Omental fat pad (tissue), 4 donors: ENCODE measurements around the gene TEC. TPM values are rescaled to one million over a fixed set of nuclear protein-coding genes. Genes with fewer than 3 reads are reported as not detected.

ENCODE experiments used
- ATAC-seq: fragments of 150-250 bp; one replicate; pipeline ENCODE4 v1.9.1; 2016; ENCODE audit warnings: mild to moderate bottlenecking, moderate library complexity; ENCODE audit not compliant: low FRiP score
- DNase-seq: peaks from one replicate; pipeline ENCODE4 v3.0.0-alpha.2; 2019; ENCODE audit warnings: low spot score
- CTCF ChIP-seq, 3 donors: fragments of 450-650 bp; IDR thresholded peaks; one replicate each; pipeline ENCODE4 v1.5.1; 2016 to 2017; ENCODE audit warnings: antibody characterized with exemption in 3 of 3, mild to moderate bottlenecking in 3 of 3, moderate library complexity in 2 of 3
- total RNA-seq, 4 donors: library from RNA; depleted of rRNA; stranded (reverse); fragments of >200 nt; gene quantifications; one replicate each; pipeline ENCODE4 v1.1.0, GENCODE V29; 2016

The TEC gene
- total RNA-seq, 4 donors from 2014 or later, result 2.6 to 4.8 (median 3.9) TPM

DNA sequence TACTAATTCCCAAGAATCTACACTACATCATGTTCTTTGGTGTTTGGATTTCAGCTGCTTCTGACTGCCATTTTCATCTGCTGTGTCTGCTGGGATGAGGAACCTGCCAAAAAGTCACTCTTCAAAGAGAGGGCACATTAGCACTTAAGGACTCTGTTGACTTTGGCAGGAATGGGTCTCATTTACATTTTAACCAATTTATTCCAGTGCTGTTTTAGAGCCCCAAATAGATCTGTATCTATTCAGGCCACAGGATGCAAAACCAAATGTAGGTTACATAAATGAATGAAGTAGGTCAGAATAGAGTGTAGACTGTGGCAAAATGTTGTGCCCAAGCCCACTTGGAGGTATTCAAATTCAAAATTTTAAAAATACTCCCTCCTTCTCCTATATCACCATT, 150.0 kb downstream of the TEC start:
- ATAC-seq (no peak), DNase-seq (no peak)

DNA sequence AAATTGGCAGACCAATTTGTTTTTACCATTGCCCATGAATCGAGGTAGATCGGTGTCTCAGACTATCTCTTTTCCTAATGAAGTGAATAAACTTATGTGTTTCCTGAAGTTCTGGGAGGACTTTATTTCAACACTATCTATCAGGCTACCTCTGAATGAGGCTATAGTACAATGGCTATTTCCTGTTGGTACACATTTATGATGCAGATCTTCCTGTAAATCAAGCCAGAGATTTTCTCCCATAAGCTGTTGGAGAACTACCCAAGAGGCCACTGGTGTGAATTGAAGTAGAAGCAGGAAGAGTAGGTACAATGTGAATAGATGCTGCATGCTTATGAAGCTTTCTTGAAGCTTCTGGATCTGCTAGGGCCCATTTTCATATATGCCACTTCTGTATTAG, 151.6 kb downstream of the TEC start:
- no peak for TF ChIP-seq CTCF (IDR thresholded peaks at IDR 0.05)
- DNase-seq, result no peak
- no peak for ATAC-seq

More for the DNA sequence above, 150.0 kb downstream of the TEC start:
- no peak for TF ChIP-seq CTCF (IDR thresholded peaks at IDR 0.05)

GRCh38 chr4:48116582-48116981, 153.1 kb downstream of the TEC start:
- ATAC-seq (no peak), DNase-seq (no peak)
- no peak for TF ChIP-seq CTCF (IDR thresholded peaks at IDR 0.05)

DNA sequence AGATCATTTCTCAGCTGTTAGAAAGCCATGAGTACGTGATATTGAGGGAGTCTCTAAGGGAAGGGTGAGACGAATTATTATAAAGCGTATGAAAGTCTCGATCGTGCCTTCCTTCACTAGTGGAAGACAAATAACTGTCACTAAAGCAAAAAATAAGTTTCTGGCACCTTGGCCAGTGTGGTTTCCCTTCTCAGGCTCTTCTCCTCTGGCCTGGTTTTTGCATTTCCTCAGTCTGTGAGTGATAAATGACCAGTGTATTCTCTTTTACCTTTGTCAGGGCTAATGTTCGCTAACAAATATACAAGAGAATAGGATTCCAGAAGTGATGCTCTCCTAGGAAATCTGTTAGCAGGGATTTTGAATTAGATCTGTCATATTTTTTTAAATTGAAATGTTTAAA, 155.2 kb downstream of the TEC start:
- DNase-seq, result no peak
- ATAC-seq, result no peak
- no peak for TF ChIP-seq CTCF (IDR thresholded peaks at IDR 0.05)

- no peak for ATAC-seq
- no peak for TF ChIP-seq CTCF (IDR thresholded peaks at IDR 0.05)
- no peak for DNase-seq
These were observed 157.5 kb downstream of the TEC start for GRCh38 chr4:48112017-48112667.

GRCh38 chr4:48110452-48110978, 159.1 kb downstream of the TEC start:
- ATAC-seq (no peak), DNase-seq (no peak)
- TF ChIP-seq CTCF (IDR thresholded peaks at IDR 0.05), result no peak
